Neural progenitor cell (in vitro differentiated cells): ENCODE results near the gene PLXNA4.

ENCODE experiments used
- EZH2phosphoT487 ChIP-seq: fragments of 200-600 bp; sonication (generic); IDR thresholded peaks from 2 replicates; pipeline ENCODE4 v1.6.1; 2017; ENCODE audit warnings: antibody characterized with exemption
- TF ChIP-seq, protein P1 (sequence below): fragments of 200-600 bp; sonication (generic); IDR thresholded peaks from 2 replicates; pipeline ENCODE4 v1.5.1; 2017; ENCODE audit warnings: antibody characterized with exemption, mild to moderate bottlenecking

GRCh38 chr7:132415259-132415658, 161.0 kb downstream of the PLXNA4 start:
- TF ChIP-seq, protein P1, sequence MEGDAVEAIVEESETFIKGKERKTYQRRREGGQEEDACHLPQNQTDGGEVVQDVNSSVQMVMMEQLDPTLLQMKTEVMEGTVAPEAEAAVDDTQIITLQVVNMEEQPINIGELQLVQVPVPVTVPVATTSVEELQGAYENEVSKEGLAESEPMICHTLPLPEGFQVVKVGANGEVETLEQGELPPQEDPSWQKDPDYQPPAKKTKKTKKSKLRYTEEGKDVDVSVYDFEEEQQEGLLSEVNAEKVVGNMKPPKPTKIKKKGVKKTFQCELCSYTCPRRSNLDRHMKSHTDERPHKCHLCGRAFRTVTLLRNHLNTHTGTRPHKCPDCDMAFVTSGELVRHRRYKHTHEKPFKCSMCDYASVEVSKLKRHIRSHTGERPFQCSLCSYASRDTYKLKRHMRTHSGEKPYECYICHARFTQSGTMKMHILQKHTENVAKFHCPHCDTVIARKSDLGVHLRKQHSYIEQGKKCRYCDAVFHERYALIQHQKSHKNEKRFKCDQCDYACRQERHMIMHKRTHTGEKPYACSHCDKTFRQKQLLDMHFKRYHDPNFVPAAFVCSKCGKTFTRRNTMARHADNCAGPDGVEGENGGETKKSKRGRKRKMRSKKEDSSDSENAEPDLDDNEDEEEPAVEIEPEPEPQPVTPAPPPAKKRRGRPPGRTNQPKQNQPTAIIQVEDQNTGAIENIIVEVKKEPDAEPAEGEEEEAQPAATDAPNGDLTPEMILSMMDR: no peak
- TF ChIP-seq EZH2phosphoT487: no peak
